NT2/D1 (cell line): ENCODE results near the gene GPR149.

Source experiments
- DNase-seq: peaks from one replicate; pipeline ENCODE4 v3.0.0-alpha.2; 2011; ENCODE audit warnings: low read depth, low spot score
- H3K27me3 ChIP-seq: 2 replicates; pipeline ENCODE4 v1.6.0; 2011; ENCODE audit warnings: mild to moderate bottlenecking; ENCODE audit not compliant: insufficient read length, insufficient read depth
- H3K36me3 ChIP-seq: 2 replicates; pipeline ENCODE4 v1.6.1; 2011; ENCODE audit warnings: mild to moderate bottlenecking, low read length, mixed read lengths; ENCODE audit not compliant: insufficient read depth, insufficient read length
- H3K4me1 ChIP-seq: 2 replicates; pipeline ENCODE4 v1.5.1; 2011; ENCODE audit not compliant: insufficient read depth, insufficient read length
- H3K4me3 ChIP-seq: 2 replicates; pipeline ENCODE4 v1.5.1; 2011; ENCODE audit warnings: low read depth; ENCODE audit not compliant: insufficient read length
- H3K9ac ChIP-seq: 2 replicates; pipeline ENCODE4 v1.6.0; 2011; ENCODE audit warnings: low read depth; ENCODE audit not compliant: insufficient read length
- H3K9me3 ChIP-seq: 2 replicates; pipeline ENCODE4 v1.5.1; 2011; ENCODE audit warnings: mild to moderate bottlenecking, low read length; ENCODE audit not compliant: insufficient read depth
- SUZ12 ChIP-seq: IDR thresholded peaks from 2 replicates; pipeline ENCODE4 v1.6.1; 2011; ENCODE audit not compliant: insufficient read length, insufficient read depth; ENCODE audit errors: extremely low read depth
- YY1 ChIP-seq: IDR thresholded peaks from 2 replicates; pipeline ENCODE4 v1.6.1; 2011; ENCODE audit not compliant: insufficient read length, insufficient read depth
- ZNF274 ChIP-seq: IDR thresholded peaks from 2 replicates; pipeline ENCODE4 v1.6.1; 2011; ENCODE audit warnings: mild to moderate bottlenecking, low read depth, low read length

Gene GPR149

GRCh38 chr3:154290187-154290586 lies 139.8 kb downstream of the GPR149 start:
- H3K9me3 ChIP-seq: no peaks in the 10 kb centered on the region
- no peak for DNase-seq
- H3K4me3 ChIP-seq: no peak overlapping the region
- peaks cover 94% of the 10 kb centered on the region for H3K36me3 ChIP-seq
- no peaks in the 10 kb centered on the region for H3K27me3 ChIP-seq
- no peak overlapping the region for H3K9ac ChIP-seq
- H3K4me1 ChIP-seq: no peaks in the 10 kb centered on the region
- TF ChIP-seq YY1 (no peak), ZNF274 (no peak), SUZ12 (no peak)
